ENCODE measurements around the gene ARID1B. TPM values are rescaled to one million over a fixed set of nuclear protein-coding genes. Genes with fewer than 3 reads are reported as not detected.

Gene ARID1B
- total RNA-seq, 1 experiment from 2014 or later = 35.6 TPM

- intact Hi-C loops (cut with micrococcal nuclease) = loop anchor here (2.0 to 10.0 kb wide), 3 partner anchors 47 to 1011 kb away; no protein-coding TSS in a partner anchor
- no TSS peak for BruUV-seq (replicated peaks)
- ATAC-seq (no peak), DNase-seq (ENCODE audit: low read depth, low spot score) (no peak)
- no peak overlapping the region for H3K9ac ChIP-seq (ENCODE audit: low read length)
- no peak overlapping the region for H3K4me3 ChIP-seq (replicated peaks in 1 of 2; ENCODE audit: low read depth in 1 of 2, low read length in 2 of 2)
- H3K9me3 ChIP-seq (ENCODE audit: control insufficient read depth in 1 of 2, insufficient read depth in 1 of 2, low read depth in 1 of 2, low read length in 2 of 2) = no peaks in the 10 kb centered on the region
- H4K20me1 ChIP-seq (ENCODE audit: insufficient read depth) = no peaks in the 10 kb centered on the region
- no peak overlapping the region for H3K4me2 ChIP-seq (ENCODE audit: low read length)
- H3K36me3 ChIP-seq (ENCODE audit: control insufficient read depth in 1 of 2, insufficient read depth in 2 of 2, low read length in 2 of 2) = no peaks in the 10 kb centered on the region
- CTCF ChIA-PET = no interaction called here
- POLR2A ChIA-PET = no interaction called here
- RAD21 ChIA-PET (ENCODE audit: low non-redundant PET in 1 of 2, low total read pairs in 2 of 2, uncharacterized antibody in 2 of 2, unreplicated experiment in 2 of 2) = no interaction called here
- H3K27ac ChIP-seq (ENCODE audit: low read depth, low read length) = no peak overlapping the region
- peaks cover 12 to 20% of the 10 kb centered on the region in 2 experiments; a peak in 3 of 4 replicates for H3K4me1 ChIP-seq (ENCODE audit: control insufficient read depth in 1 of 2, insufficient read depth in 2 of 2, low read length in 2 of 2)
- H3K9me2 ChIP-seq (ENCODE audit: insufficient read depth) = no peaks in the 10 kb centered on the region
- H3K79me2 ChIP-seq (ENCODE audit: insufficient read depth, low read length) = no peaks in the 10 kb centered on the region
- H3K27me3 ChIP-seq (ENCODE audit: insufficient read depth, low read length) = no peaks in the 10 kb centered on the region
- H2AFZ ChIP-seq (ENCODE audit: low read depth, low read length, poor library complexity, severe bottlenecking) = no peak overlapping the region
- TF ChIP-seq EGR1 (IDR thresholded peaks at IDR 0.05; ENCODE audit: low read depth) = no peak
- TF ChIP-seq YY1 (IDR thresholded peaks at IDR 0.05; ENCODE audit: extremely low read depth, insufficient replicate concordance, low read depth, low read length) = no peak
- TF ChIP-seq REST (IDR thresholded peaks at IDR 0.05; ENCODE audit: low read depth) = no peak
- TF ChIP-seq ATF3 (IDR thresholded peaks at IDR 0.05) = no peak
- no peak for TF ChIP-seq CEBPB (IDR thresholded peaks at IDR 0.05; ENCODE audit: low read depth)
- no peak for TF ChIP-seq EZH2phosphoT487 (IDR thresholded peaks at IDR 0.05; ENCODE audit: borderline replicate concordance)
- TF ChIP-seq JUND (IDR thresholded peaks at IDR 0.05) = no peak
- no peak for TF ChIP-seq FOSL1 (IDR thresholded peaks at IDR 0.05; ENCODE audit: low read depth)
- no peak for TF ChIP-seq POLR2A (IDR thresholded peaks at IDR 0.05; ENCODE audit: borderline replicate concordance, extremely low read depth, insufficient read depth, insufficient read length)
- TF ChIP-seq ELF1 (IDR thresholded peaks at IDR 0.05; ENCODE audit: borderline replicate concordance, low read depth) = no peak
- TF ChIP-seq ZNF274 (IDR thresholded peaks at IDR 0.05; ENCODE audit: low read depth, low read length) = no peak
- TF ChIP-seq SP1 (IDR thresholded peaks at IDR 0.05; ENCODE audit: low read depth) = no peak
- no peak for TF ChIP-seq TCF7L2 (IDR thresholded peaks at IDR 0.05; ENCODE audit: borderline replicate concordance, extremely low read depth, insufficient read depth, insufficient read length)
Measured at GRCh38 chr6:157185986-157186385, 408.8 kb downstream of the ARID1B start.
